Measurements from ENCODE around the gene FAP. TPM values are rescaled to one million over a fixed set of nuclear protein-coding genes. Genes with fewer than 3 reads are reported as not detected.

FAP gene
- total RNA-seq, 1 donor from 2014 or later, result not detected

DNA sequence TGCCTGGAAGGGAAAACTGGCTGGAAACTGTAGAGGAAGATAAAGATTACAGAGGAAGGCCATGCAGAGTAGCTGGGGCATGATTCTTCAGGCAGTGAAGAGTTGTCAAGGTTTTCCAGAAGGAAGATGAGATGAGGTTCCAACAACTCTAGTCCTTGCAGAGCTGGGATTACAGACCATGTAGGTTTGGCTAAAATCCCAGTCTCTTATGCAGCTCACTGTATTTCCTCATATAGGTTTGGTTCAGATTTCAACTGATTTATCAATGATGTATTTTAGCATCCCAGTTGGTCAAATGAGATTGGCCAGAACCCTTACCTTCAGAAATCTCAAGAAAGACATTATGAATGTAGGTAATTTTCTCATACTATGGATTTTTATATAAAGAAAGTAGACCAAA, 16.4 kb downstream of the FAP start:
- Mint-ChIP-seq H3K27me3 (peaks cover 55% of the 10 kb centered on the region), H3K27ac (no peak overlapping the region), H3K36me3 (ENCODE audit: low read depth) (no peaks in the 10 kb centered on the region), H3K4me1 (no peaks in the 10 kb centered on the region), H3K9me3 (no peaks in the 10 kb centered on the region), H3K4me3 (no peak overlapping the region)
- intact Hi-C loops (cut with micrococcal nuclease), result no loop called here
- DNase-seq, result no peak

DNA sequence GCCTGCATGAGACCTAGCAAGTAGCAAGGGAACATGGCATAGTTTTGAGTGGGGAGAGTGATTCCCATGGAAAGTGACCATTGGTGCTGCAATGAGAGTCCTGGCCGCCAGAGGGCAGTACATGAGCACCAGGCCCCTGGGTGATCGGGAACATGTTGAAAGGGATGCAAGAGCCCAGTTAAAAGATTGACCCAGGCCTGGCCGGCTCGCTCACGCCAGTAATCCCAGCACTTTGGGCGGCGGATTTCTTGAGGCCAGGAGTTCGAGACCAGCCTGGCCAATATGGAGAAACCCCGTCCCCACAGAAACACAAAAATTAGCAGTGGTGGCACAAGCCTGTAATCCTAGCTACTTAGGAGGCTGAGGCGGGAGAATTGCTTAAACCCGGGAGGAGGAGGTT, 22.2 kb downstream of the FAP start:
- Mint-ChIP-seq H3K9me3 (no peaks in the 10 kb centered on the region), H3K4me3 (no peak overlapping the region), H3K36me3 (ENCODE audit: low read depth) (no peaks in the 10 kb centered on the region), H3K4me1 (no peaks in the 10 kb centered on the region), H3K27ac (no peak overlapping the region), H3K27me3 (peaks cover 57% of the 10 kb centered on the region)
- intact Hi-C loops (cut with micrococcal nuclease), result loop anchor here (1.0 to 5.0 kb wide), 2 partner anchors 69 to 77 kb away; partner anchors contain the start of gene GCG
- DNase-seq, result peak; percentile 88

DNA sequence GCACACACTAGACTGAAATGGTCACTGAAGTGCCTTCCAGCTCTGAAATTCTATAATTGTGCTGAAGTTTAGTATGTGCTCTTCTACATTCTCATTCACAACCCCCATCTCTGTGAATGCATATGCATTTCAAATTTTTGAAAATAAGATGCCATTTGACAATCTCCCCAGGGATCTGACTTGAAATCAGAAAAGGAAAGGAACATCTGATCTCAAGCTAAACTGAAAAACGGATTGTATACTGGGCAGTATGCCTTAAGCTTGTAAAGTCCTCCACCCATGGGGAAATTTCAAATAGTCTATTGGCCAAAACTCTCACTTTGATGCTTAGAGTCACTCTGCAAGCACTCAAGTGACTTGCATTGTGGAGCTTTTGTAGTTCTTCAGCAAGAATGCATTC, 22.9 kb downstream of the FAP start:
- DNase-seq, result no peak
- Mint-ChIP-seq H3K27me3 (peaks cover 55% of the 10 kb centered on the region), H3K4me1 (no peaks in the 10 kb centered on the region), H3K9me3 (no peaks in the 10 kb centered on the region), H3K4me3 (no peak overlapping the region), H3K36me3 (ENCODE audit: low read depth) (no peaks in the 10 kb centered on the region), H3K27ac (no peak overlapping the region)
- intact Hi-C loops (cut with micrococcal nuclease), result loop anchor here (5.0 kb wide), 1 partner anchor 68 kb away; the partner anchor contains the start of gene GCG

DNA sequence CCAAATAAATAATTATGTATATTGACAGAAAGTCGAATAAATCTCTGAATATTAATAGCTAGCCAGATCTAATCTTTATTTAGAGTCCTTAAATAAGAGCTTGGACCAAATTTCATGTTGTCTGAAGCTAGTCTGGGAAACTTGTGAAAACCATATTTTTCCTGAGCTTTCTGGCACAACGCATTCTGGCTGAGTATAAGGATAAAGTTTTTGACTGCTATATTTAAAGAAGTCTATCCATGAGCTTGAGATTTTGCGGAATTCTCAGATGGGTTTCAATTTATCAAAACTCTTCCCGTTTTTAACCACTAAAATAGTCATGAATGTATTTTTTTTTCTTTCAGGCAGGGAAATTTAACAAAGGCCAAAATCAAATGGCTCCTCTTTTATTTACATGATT, 23.8 kb downstream of the FAP start:
- Mint-ChIP-seq H3K4me1 (no peaks in the 10 kb centered on the region), H3K4me3 (no peak overlapping the region), H3K27ac (no peak overlapping the region), H3K36me3 (ENCODE audit: low read depth) (no peaks in the 10 kb centered on the region), H3K27me3 (peaks cover 52% of the 10 kb centered on the region), H3K9me3 (no peaks in the 10 kb centered on the region)
- DNase-seq, result no peak
- intact Hi-C loops (cut with micrococcal nuclease), result no loop called here

DNA sequence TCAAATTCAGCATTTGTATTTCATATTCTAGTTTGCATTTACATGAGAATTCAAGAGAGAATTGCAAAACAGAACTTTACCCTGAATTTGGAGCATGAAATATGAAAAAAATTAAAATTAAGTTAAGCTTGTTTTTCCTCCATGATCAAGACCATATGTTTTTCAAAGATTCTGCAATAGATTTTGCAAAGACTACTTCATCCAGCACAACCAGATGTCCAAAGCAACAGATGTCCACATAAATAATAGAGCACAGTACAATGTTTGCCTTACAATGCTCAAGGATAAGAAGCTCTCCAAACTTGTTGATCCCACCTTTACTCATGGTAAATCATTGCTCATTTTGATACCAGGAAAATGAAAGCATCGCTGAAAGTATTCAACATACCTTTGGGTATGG, 25.6 kb downstream of the FAP start:
- Mint-ChIP-seq H3K27ac (no peak overlapping the region), H3K36me3 (ENCODE audit: low read depth) (no peaks in the 10 kb centered on the region), H3K27me3 (peaks cover 46% of the 10 kb centered on the region), H3K9me3 (no peaks in the 10 kb centered on the region), H3K4me3 (no peak overlapping the region), H3K4me1 (no peaks in the 10 kb centered on the region)
- intact Hi-C loops (cut with micrococcal nuclease), result no loop called here
- DNase-seq, result no peak

DNA sequence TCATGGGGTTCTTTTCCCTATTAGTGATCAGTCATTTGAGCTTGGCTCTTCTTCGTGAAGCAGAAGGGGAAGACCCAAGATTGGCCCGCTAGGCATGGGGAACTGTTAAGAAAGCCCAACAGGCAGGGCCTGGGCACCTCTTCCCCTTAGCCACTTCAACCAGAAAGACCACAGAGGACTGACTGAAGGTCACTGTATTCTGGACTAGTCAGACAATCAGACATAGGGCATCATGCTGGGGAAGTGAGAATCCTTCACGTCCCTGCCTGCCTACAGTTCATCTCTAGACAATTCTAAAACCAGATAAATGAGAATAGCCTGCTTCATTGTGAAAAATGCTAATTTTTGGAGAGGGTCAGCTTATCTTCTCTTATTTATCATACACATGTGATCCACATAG, 28.1 kb downstream of the FAP start:
- intact Hi-C loops (cut with micrococcal nuclease), result no loop called here
- no peak for DNase-seq
- Mint-ChIP-seq H3K36me3 (ENCODE audit: low read depth) (no peaks in the 10 kb centered on the region), H3K9me3 (no peaks in the 10 kb centered on the region), H3K4me1 (no peaks in the 10 kb centered on the region), H3K27me3 (peaks cover 41% of the 10 kb centered on the region), H3K4me3 (no peak overlapping the region), H3K27ac (no peak overlapping the region)

DNA sequence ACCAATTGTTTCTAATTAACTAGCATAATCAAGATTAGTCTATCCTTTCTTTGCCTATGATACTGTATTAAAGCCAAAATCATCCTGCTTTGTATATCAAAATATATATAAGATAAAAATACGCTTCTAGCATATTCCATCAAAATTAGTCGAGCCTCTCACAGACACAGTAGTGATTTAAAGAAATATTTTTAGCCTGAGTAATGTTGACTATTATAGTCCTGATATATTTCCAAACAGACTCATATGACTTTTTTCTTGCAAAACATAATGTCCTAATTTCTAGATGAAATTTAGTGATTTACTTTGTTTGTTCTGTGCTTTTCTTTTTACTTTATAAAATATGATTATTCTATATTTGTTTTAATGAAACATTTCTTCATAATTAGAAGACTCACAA, 30.9 kb downstream of the FAP start:
- H3K9me3 Mint-ChIP-seq, result no peaks in the 10 kb centered on the region
- DNase-seq, result no peak
- intact Hi-C loops (cut with micrococcal nuclease), result no loop called here
- H3K4me1 Mint-ChIP-seq, result no peaks in the 10 kb centered on the region
- no peaks in the 10 kb centered on the region for H3K36me3 Mint-ChIP-seq (ENCODE audit: low read depth)
- peaks cover 28% of the 10 kb centered on the region for H3K27me3 Mint-ChIP-seq
- no peak overlapping the region for H3K4me3 Mint-ChIP-seq
- no peak overlapping the region for H3K27ac Mint-ChIP-seq

DNA sequence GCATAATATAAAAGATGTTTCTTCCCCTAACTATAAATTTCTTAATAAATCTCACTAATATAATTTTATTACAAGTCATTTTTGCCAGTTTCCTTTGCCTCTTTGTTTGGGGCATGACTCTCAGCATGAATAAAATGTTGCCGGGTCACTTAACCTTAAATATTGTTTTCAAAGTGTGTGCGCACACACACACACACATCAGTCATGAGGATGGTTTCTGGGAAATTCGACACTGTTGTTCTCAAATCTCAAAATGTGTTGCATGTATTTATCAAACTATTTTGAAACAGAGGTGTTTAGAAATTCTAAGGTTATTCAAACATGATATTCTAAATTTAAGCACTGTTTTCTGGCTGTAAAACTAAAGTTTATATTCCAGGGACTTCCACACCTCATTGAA, 31.5 kb downstream of the FAP start:
- H3K9me3 Mint-ChIP-seq, result no peaks in the 10 kb centered on the region

DNA sequence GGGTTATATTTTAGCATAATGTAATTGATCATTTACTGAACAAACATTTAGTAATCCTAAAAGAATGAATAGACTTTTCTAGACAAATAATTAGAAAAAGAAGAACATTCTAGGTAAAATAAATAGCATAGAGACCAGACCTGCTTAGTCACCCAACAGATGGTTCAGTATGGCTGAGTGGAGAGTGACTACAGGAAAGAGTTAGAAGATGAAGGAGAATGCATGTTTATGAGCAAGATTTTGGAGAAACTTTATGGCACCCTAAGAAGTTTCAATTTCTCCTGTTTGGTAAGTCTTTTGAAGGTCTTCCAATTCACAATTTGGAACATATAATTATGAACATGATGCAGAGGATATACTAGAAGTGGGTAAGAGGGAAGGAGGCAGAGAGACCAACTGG, 32.9 kb downstream of the FAP start:
- Mint-ChIP-seq H3K27me3 (peaks cover 20% of the 10 kb centered on the region), H3K27ac (no peak overlapping the region), H3K36me3 (ENCODE audit: low read depth) (no peaks in the 10 kb centered on the region), H3K4me1 (no peaks in the 10 kb centered on the region), H3K9me3 (no peaks in the 10 kb centered on the region), H3K4me3 (no peak overlapping the region)
- DNase-seq, result no peak
- intact Hi-C loops (cut with micrococcal nuclease), result no loop called here

More for the DNA sequence above, 31.5 kb downstream of the FAP start:
- Mint-ChIP-seq H3K4me1 (no peaks in the 10 kb centered on the region), H3K4me3 (no peak overlapping the region), H3K27ac (no peak overlapping the region), H3K36me3 (ENCODE audit: low read depth) (no peaks in the 10 kb centered on the region), H3K27me3 (peaks cover 23% of the 10 kb centered on the region)
- no peak for DNase-seq
- intact Hi-C loops (cut with micrococcal nuclease), result no loop called here

DNA sequence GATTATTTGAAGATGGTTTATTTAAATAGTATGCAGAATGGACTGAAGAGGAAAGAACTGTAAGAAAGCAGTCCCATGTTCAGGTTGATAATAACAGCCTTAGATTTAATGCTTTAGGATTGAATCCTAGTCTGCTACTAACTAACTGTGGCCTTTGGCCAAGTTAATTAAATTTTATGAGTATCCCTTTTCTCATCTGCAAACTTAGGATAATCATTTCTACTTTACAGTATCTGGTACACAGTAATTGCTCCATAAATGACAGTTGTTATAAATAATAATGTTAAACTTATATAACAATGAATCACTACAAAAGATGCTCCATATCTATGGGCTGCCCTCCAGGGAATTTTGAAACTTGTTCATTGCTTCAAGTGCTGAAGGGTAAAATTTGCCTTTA, 41.0 kb downstream of the FAP start:
- intact Hi-C loops (cut with micrococcal nuclease), result no loop called here
- no peak overlapping the region for H3K4me3 Mint-ChIP-seq

DNA sequence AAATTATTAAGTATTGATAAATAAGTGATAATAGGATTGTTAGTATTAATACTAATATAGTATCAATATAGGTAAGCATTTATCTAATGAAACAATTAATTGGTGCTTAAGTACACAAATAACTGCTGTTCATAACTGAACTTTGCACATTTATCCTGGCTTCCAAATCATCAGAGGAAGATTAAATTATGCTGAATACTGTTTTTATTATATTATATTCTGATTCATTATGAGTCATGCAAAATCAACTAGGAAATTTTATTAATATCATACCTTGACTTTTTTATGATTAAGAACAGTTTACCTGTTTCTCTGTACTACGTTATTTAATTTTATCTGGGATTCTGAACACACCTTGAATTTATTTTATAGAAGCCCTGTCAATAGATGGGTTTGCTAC, 42.6 kb downstream of the FAP start:
- intact Hi-C loops (cut with micrococcal nuclease), result no loop called here
- H3K27ac Mint-ChIP-seq, result no peak overlapping the region
- no peaks in the 10 kb centered on the region for H3K9me3 Mint-ChIP-seq
- peaks cover 2% of the 10 kb centered on the region for H3K4me1 Mint-ChIP-seq
- no peaks in the 10 kb centered on the region for H3K36me3 Mint-ChIP-seq (ENCODE audit: low read depth)
- H3K4me3 Mint-ChIP-seq, result no peak overlapping the region
- H3K27me3 Mint-ChIP-seq, result peaks cover 19% of the 10 kb centered on the region
- DNase-seq, result no peak

More for the DNA sequence above, 41.0 kb downstream of the FAP start:
- Mint-ChIP-seq H3K36me3 (ENCODE audit: low read depth) (no peaks in the 10 kb centered on the region), H3K9me3 (no peaks in the 10 kb centered on the region), H3K4me1 (no peaks in the 10 kb centered on the region), H3K27me3 (peaks cover 23% of the 10 kb centered on the region), H3K27ac (no peak overlapping the region)
- DNase-seq, result no peak

DNA sequence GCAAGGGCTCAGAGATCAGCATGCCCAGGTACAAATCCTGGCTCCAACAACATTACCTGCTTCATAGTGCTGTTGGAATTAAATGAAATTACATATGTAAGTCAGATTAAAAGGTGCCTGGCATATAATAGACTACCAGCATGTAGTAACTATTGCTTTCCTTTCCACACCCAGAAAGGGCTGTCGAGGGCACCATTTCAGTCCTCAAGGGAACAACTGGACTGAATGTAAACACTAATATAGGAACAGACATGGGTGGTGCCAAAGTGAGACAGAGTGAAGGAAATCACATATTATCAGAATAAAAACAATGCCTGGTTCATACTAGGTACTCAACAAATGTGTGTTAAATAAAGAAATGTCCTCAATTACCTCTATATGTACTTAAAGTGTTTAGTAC, 43.3 kb downstream of the FAP start:
- intact Hi-C loops (cut with micrococcal nuclease), result no loop called here
- H3K27me3 Mint-ChIP-seq, result peaks cover 22% of the 10 kb centered on the region
- H3K27ac Mint-ChIP-seq, result no peak overlapping the region
- no peak overlapping the region for H3K4me3 Mint-ChIP-seq
- peak; percentile 15 for DNase-seq
- H3K4me1 Mint-ChIP-seq, result peaks cover 2% of the 10 kb centered on the region
- H3K9me3 Mint-ChIP-seq, result no peaks in the 10 kb centered on the region
- no peaks in the 10 kb centered on the region for H3K36me3 Mint-ChIP-seq (ENCODE audit: low read depth)

DNA sequence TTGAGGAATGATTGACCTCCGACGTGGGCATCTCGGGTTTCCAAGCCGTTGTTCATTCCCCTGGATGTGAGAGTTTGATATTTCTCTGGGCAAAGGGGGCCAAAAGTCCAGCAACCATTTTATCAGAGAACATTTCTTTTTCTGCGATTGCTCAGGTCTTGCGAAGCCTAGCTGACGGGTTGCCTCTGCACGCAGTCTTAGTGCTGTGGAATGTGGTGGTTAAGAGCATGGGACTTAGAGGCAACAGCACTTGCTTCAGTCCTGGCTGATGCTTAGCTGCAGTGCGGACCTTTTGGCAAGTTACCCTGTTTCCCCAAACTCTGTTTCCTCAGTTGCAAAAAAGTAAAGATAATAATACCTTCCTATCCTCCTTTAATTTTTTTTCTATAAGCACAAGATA, 45.0 kb downstream of the FAP start:
- no peak overlapping the region for H3K27ac Mint-ChIP-seq
- no peaks in the 10 kb centered on the region for H3K36me3 Mint-ChIP-seq (ENCODE audit: low read depth)
- intact Hi-C loops (cut with micrococcal nuclease), result no loop called here
- H3K4me1 Mint-ChIP-seq, result peaks cover 2% of the 10 kb centered on the region
- H3K9me3 Mint-ChIP-seq, result no peaks in the 10 kb centered on the region
- peaks cover 21% of the 10 kb centered on the region for H3K27me3 Mint-ChIP-seq
- no peak overlapping the region for H3K4me3 Mint-ChIP-seq
- no peak for DNase-seq

DNA sequence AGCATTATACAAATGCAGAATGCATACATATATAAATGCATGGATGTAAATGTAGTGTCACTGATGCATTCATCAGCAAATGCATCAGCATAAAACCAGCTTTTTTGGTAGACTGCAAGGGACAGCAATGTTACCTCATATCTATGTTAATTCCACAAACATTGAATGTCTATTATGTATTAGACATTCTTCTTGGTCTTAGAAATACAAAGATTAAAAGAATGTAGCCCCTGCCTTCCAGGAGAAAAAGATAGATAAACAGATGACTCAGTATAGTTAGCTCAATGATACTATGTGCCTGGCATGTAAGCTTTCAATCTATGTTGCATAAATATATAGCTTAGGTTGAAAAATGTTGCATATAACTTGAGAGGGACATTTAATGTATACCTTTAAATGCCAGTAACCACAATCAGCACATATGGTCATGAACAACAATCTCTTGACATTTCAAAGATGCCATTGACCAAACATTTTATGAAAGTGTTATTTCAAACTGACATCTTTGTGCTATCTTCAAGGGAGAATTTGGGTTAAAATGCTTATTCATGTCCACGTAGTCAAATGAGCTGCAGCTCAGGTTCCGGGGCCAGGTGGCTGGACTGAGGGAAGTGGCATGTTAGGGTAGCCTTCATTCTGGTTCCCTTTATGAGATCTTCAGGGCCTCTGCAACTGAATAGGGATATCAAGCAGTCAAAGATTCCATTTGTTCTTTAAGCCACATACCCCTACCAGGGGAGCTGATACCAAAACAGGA, 46.0 kb downstream of the FAP start:
- intact Hi-C loops (cut with micrococcal nuclease), result no loop called here
- Mint-ChIP-seq H3K27ac (no peak overlapping the region), H3K27me3 (peaks cover 26% of the 10 kb centered on the region), H3K36me3 (ENCODE audit: low read depth) (no peaks in the 10 kb centered on the region), H3K4me3 (no peak overlapping the region), H3K9me3 (no peaks in the 10 kb centered on the region), H3K4me1 (peaks cover 2% of the 10 kb centered on the region)
- DNase-seq, result no peak

DNA sequence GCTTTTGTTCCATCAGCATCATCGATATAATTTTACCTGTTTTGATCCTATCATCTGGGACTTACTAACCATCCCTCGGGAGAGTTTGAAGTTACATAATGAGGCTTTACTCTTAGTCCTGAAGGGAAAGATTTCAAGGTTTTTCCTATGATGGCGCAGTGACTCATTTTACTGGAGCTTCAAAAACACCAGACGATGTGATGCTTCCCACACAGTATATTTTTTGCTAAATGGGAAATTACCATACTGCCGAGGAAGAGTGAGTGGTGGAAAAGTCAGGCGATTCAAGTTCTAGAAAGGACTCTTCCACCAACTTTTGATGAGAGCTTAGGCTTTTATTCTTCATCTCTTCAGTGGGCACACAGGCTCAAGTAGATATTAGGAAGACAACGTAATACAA, 46.6 kb downstream of the FAP start:
- DNase-seq, result no peak
- Mint-ChIP-seq H3K27me3 (peaks cover 30% of the 10 kb centered on the region), H3K27ac (no peak overlapping the region), H3K9me3 (no peaks in the 10 kb centered on the region), H3K4me1 (peaks cover 2% of the 10 kb centered on the region), H3K4me3 (no peak overlapping the region), H3K36me3 (ENCODE audit: low read depth) (no peaks in the 10 kb centered on the region)
- intact Hi-C loops (cut with micrococcal nuclease), result no loop called here
